ENCODE measurements around the gene LAMA5. TPM values are rescaled to one million over a fixed set of nuclear protein-coding genes. Genes with fewer than 3 reads are reported as not detected.
A peak's percentile ranks its signal among the peaks of the same experiment; 100 is the strongest.

The LAMA5 gene
- total and polyA plus RNA-seq, 4 donors, result 116 to 315 (median 244) TPM

- Histone ChIP-seq H3K36me3 (ENCODE audit: control insufficient read depth in 4 of 4, insufficient read depth in 4 of 4, low read length in 4 of 4) (peaks cover 0 to 41% (median 4%) of the 10 kb centered on the region in 4 donors), H3K4me1 (ENCODE audit: control insufficient read depth in 5 of 5, insufficient read depth in 5 of 5, low read length in 5 of 5) (peaks cover 7 to 31% (median 25%) of the 10 kb centered on the region in 5 donors), H3K27me3 (ENCODE audit: control insufficient read depth in 3 of 3, insufficient read depth in 3 of 3, low read length in 2 of 3) (no peaks in the 10 kb centered on the region), H3K9ac (ENCODE audit: insufficient read depth in 1 of 2, low read length in 2 of 2) (no peak overlapping the region), H3K9me3 (ENCODE audit: control insufficient read depth in 4 of 4, insufficient read depth in 3 of 4, low read length in 3 of 4) (no peaks in the 10 kb centered on the region), H3K4me3 (no peak overlapping the region), H3K27ac (ENCODE audit: low read depth in 1 of 2, low read length in 1 of 2) (peak overlapping the region; percentile 56 to 93)
- no peak for TF ChIP-seq CTCF (IDR thresholded peaks at IDR 0.05; ENCODE audit: control extremely low read depth, extremely low read depth)
- ATAC-seq (ENCODE audit: insufficient read depth, low FRiP score) (no peak), DNase-seq (no peak)
- WGBS, 2 donors, result 72 to 85% methylated on average over 42 to 43 of the region's 43 CpGs
Measured at GRCh38 chr20:62352402-62353288, 14.5 kb downstream of the LAMA5 start.

GRCh38 chr20:62351469-62352401 lies 15.4 kb downstream of the LAMA5 start:
- H3K4me1 ChIP-seq (ENCODE audit: control insufficient read depth in 5 of 5, insufficient read depth in 5 of 5, low read length in 5 of 5), result peaks cover 5 to 22% (median 18%) of the 10 kb centered on the region in 5 donors
- TF ChIP-seq CTCF (IDR thresholded peaks at IDR 0.05; ENCODE audit: control extremely low read depth, extremely low read depth), result no peak

GRCh38 chr20:62350629-62351422 lies 16.3 kb downstream of the LAMA5 start:
- no peak overlapping the region for H3K9ac ChIP-seq (ENCODE audit: insufficient read depth in 1 of 2, low read length in 2 of 2)
- H3K36me3 ChIP-seq (ENCODE audit: control insufficient read depth in 4 of 4, insufficient read depth in 4 of 4, low read length in 4 of 4), result peaks cover 0 to 51% (median 4%) of the 10 kb centered on the region in 4 donors
- H3K4me1 ChIP-seq (ENCODE audit: control insufficient read depth in 5 of 5, insufficient read depth in 5 of 5, low read length in 5 of 5), result peaks cover under 1 to 14% (median 13%) of the 10 kb centered on the region in 5 donors
- ATAC-seq (ENCODE audit: insufficient read depth, low FRiP score), result no peak
- no peak overlapping the region for H3K4me3 ChIP-seq
- TF ChIP-seq CTCF (IDR thresholded peaks at IDR 0.05; ENCODE audit: control extremely low read depth, extremely low read depth), result no peak
- no peaks in the 10 kb centered on the region for H3K27me3 ChIP-seq (ENCODE audit: control insufficient read depth in 3 of 3, insufficient read depth in 3 of 3, low read length in 2 of 3)
- 81 to 89% methylated on average over 23 of the region's 23 CpGs for WGBS, 2 donors
- no peaks in the 10 kb centered on the region for H3K9me3 ChIP-seq (ENCODE audit: control insufficient read depth in 4 of 4, insufficient read depth in 3 of 4, low read length in 3 of 4)
- no peak for DNase-seq
- peak overlapping the region in 1 of 2 donors; percentile 84 for H3K27ac ChIP-seq (ENCODE audit: low read depth in 1 of 2, low read length in 1 of 2)

More at GRCh38 chr20:62351469-62352401, 15.4 kb downstream of the LAMA5 start:
- DNase-seq, result no peak
- Histone ChIP-seq H3K9ac (ENCODE audit: insufficient read depth in 1 of 2, low read length in 2 of 2) (no peak overlapping the region), H3K27me3 (ENCODE audit: control insufficient read depth in 3 of 3, insufficient read depth in 3 of 3, low read length in 2 of 3) (no peaks in the 10 kb centered on the region), H3K4me3 (no peak overlapping the region), H3K27ac (ENCODE audit: low read depth in 1 of 2, low read length in 1 of 2) (peak overlapping the region; percentile 61 to 84), H3K36me3 (ENCODE audit: control insufficient read depth in 4 of 4, insufficient read depth in 4 of 4, low read length in 4 of 4) (peaks cover 0 to 46% (median 4%) of the 10 kb centered on the region in 4 donors), H3K9me3 (ENCODE audit: control insufficient read depth in 4 of 4, insufficient read depth in 3 of 4, low read length in 3 of 4) (no peaks in the 10 kb centered on the region)
- 90 to 92% methylated on average over 57 to 60 of the region's 60 CpGs for WGBS, 2 donors
- ATAC-seq (ENCODE audit: insufficient read depth, low FRiP score), result no peak
